ENCODE results near the gene SLC41A3.

The SLC41A3 gene

GRCh38 chr3:126119008-126119675 lies 35.2 kb upstream of the SLC41A3 start:
- H3K9me3 ChIP-seq (ENCODE audit: control insufficient read depth, insufficient read depth, low read length) = no peaks in the 10 kb centered on the region
- H3K27me3 ChIP-seq (ENCODE audit: control insufficient read depth, insufficient read depth, low read length) = no peaks in the 10 kb centered on the region
- no peak for DNase-seq (ENCODE audit: low read depth, low spot score)
- H3K4me3 ChIP-seq (ENCODE audit: low read length) = no peak overlapping the region
- no peaks in the 10 kb centered on the region for H3K36me3 ChIP-seq (ENCODE audit: control insufficient read depth, insufficient read depth, low read length)
- no CpG with 5 or more reads among the region's 7 CpGs for WGBS (ENCODE audit: insufficient coverage, insufficient read length)
- no peak overlapping the region for H3K27ac ChIP-seq (ENCODE audit: low read length)
- H3K4me1 ChIP-seq (ENCODE audit: control insufficient read depth, insufficient read depth, low read length) = no peaks in the 10 kb centered on the region; the same call in 1 of the 2 replicates

- no CpG with 5 or more reads among the region's 11 CpGs for WGBS (ENCODE audit: insufficient coverage, insufficient read length)
Observed at GRCh38 chr3:126118591-126118990, 34.7 kb upstream of the SLC41A3 start.

GRCh38 chr3:126117786-126118185 lies 33.9 kb upstream of the SLC41A3 start:
- no peaks in the 10 kb centered on the region; the same call in 1 of the 2 replicates for H3K4me1 ChIP-seq (ENCODE audit: control insufficient read depth, insufficient read depth, low read length)
- no peak overlapping the region for H3K27ac ChIP-seq (ENCODE audit: low read length)
- WGBS (ENCODE audit: insufficient coverage, insufficient read length) = no CpG with 5 or more reads among the region's 9 CpGs
- H3K27me3 ChIP-seq (ENCODE audit: control insufficient read depth, insufficient read depth, low read length) = no peaks in the 10 kb centered on the region
- DNase-seq (ENCODE audit: low read depth, low spot score) = no peak
- no peaks in the 10 kb centered on the region for H3K36me3 ChIP-seq (ENCODE audit: control insufficient read depth, insufficient read depth, low read length)
- H3K9me3 ChIP-seq (ENCODE audit: control insufficient read depth, insufficient read depth, low read length) = no peaks in the 10 kb centered on the region
- H3K4me3 ChIP-seq (ENCODE audit: low read length) = no peak overlapping the region

More at GRCh38 chr3:126118591-126118990, 34.7 kb upstream of the SLC41A3 start:
- no peaks in the 10 kb centered on the region for H3K27me3 ChIP-seq (ENCODE audit: control insufficient read depth, insufficient read depth, low read length)
- no peak overlapping the region for H3K27ac ChIP-seq (ENCODE audit: low read length)
- H3K36me3 ChIP-seq (ENCODE audit: control insufficient read depth, insufficient read depth, low read length) = no peaks in the 10 kb centered on the region
- no peaks in the 10 kb centered on the region; the same call in 1 of the 2 replicates for H3K4me1 ChIP-seq (ENCODE audit: control insufficient read depth, insufficient read depth, low read length)
- H3K4me3 ChIP-seq (ENCODE audit: low read length) = no peak overlapping the region
- DNase-seq (ENCODE audit: low read depth, low spot score) = no peak
- no peaks in the 10 kb centered on the region for H3K9me3 ChIP-seq (ENCODE audit: control insufficient read depth, insufficient read depth, low read length)

GRCh38 chr3:126117212-126117611 lies 33.3 kb upstream of the SLC41A3 start:
- Histone ChIP-seq H3K4me3 (ENCODE audit: low read length) (no peak overlapping the region), H3K27me3 (ENCODE audit: control insufficient read depth, insufficient read depth, low read length) (no peaks in the 10 kb centered on the region), H3K36me3 (ENCODE audit: control insufficient read depth, insufficient read depth, low read length) (no peaks in the 10 kb centered on the region), H3K9me3 (ENCODE audit: control insufficient read depth, insufficient read depth, low read length) (no peaks in the 10 kb centered on the region), H3K27ac (ENCODE audit: low read length) (no peak overlapping the region), H3K4me1 (ENCODE audit: control insufficient read depth, insufficient read depth, low read length) (no peaks in the 10 kb centered on the region; the same call in 1 of the 2 replicates)
- WGBS (ENCODE audit: insufficient coverage, insufficient read length) = no CpG with 5 or more reads among the region's 3 CpGs
- no peak for DNase-seq (ENCODE audit: low read depth, low spot score)

- no peaks in the 10 kb centered on the region for H3K36me3 ChIP-seq (ENCODE audit: control insufficient read depth, insufficient read depth, low read length)
- DNase-seq (ENCODE audit: low read depth, low spot score) = no peak
- no CpG with 5 or more reads among the region's 1 CpG for WGBS (ENCODE audit: insufficient coverage, insufficient read length)
- H3K27ac ChIP-seq (ENCODE audit: low read length) = no peak overlapping the region
- H3K4me3 ChIP-seq (ENCODE audit: low read length) = no peak overlapping the region
- H3K4me1 ChIP-seq (ENCODE audit: control insufficient read depth, insufficient read depth, low read length) = no peaks in the 10 kb centered on the region; the same call in 1 of the 2 replicates
- no peaks in the 10 kb centered on the region for H3K27me3 ChIP-seq (ENCODE audit: control insufficient read depth, insufficient read depth, low read length)
- H3K9me3 ChIP-seq (ENCODE audit: control insufficient read depth, insufficient read depth, low read length) = no peaks in the 10 kb centered on the region
Observed at GRCh38 chr3:126116526-126116925, 32.6 kb upstream of the SLC41A3 start.

- Histone ChIP-seq H3K27me3 (ENCODE audit: control insufficient read depth, insufficient read depth, low read length) (no peaks in the 10 kb centered on the region), H3K9me3 (ENCODE audit: control insufficient read depth, insufficient read depth, low read length) (no peaks in the 10 kb centered on the region), H3K4me1 (ENCODE audit: control insufficient read depth, insufficient read depth, low read length) (no peaks in the 10 kb centered on the region; the same call in 1 of the 2 replicates), H3K36me3 (ENCODE audit: control insufficient read depth, insufficient read depth, low read length) (no peaks in the 10 kb centered on the region), H3K27ac (ENCODE audit: low read length) (no peak overlapping the region), H3K4me3 (ENCODE audit: low read length) (no peak overlapping the region)
- no CpG with 5 or more reads among the region's 16 CpGs for WGBS (ENCODE audit: insufficient coverage, insufficient read length)
- no peak for DNase-seq (ENCODE audit: low read depth, low spot score)
Observed at GRCh38 chr3:126114443-126115386, 30.8 kb upstream of the SLC41A3 start.

GRCh38 chr3:126113733-126114442 lies 30.0 kb upstream of the SLC41A3 start:
- DNase-seq (ENCODE audit: low read depth, low spot score) = no peak

GRCh38 chr3:126113238-126113555 lies 29.3 kb upstream of the SLC41A3 start:
- no peaks in the 10 kb centered on the region for H3K36me3 ChIP-seq (ENCODE audit: control insufficient read depth, insufficient read depth, low read length)
- H3K27me3 ChIP-seq (ENCODE audit: control insufficient read depth, insufficient read depth, low read length) = no peaks in the 10 kb centered on the region
- H3K4me1 ChIP-seq (ENCODE audit: control insufficient read depth, insufficient read depth, low read length) = no peaks in the 10 kb centered on the region; the same call in 1 of the 2 replicates
- H3K9me3 ChIP-seq (ENCODE audit: control insufficient read depth, insufficient read depth, low read length) = no peaks in the 10 kb centered on the region
- WGBS (ENCODE audit: insufficient coverage, insufficient read length) = no CpG with 5 or more reads among the region's 6 CpGs
- H3K27ac ChIP-seq (ENCODE audit: low read length) = no peak overlapping the region
- no peak overlapping the region for H3K4me3 ChIP-seq (ENCODE audit: low read length)
- DNase-seq (ENCODE audit: low read depth, low spot score) = no peak

More at GRCh38 chr3:126113733-126114442, 30.0 kb upstream of the SLC41A3 start:
- no CpG with 5 or more reads among the region's 9 CpGs for WGBS (ENCODE audit: insufficient coverage, insufficient read length)
- H3K27me3 ChIP-seq (ENCODE audit: control insufficient read depth, insufficient read depth, low read length) = no peaks in the 10 kb centered on the region
- no peak overlapping the region for H3K4me3 ChIP-seq (ENCODE audit: low read length)
- H3K9me3 ChIP-seq (ENCODE audit: control insufficient read depth, insufficient read depth, low read length) = no peaks in the 10 kb centered on the region
- H3K27ac ChIP-seq (ENCODE audit: low read length) = no peak overlapping the region
- H3K36me3 ChIP-seq (ENCODE audit: control insufficient read depth, insufficient read depth, low read length) = no peaks in the 10 kb centered on the region
- H3K4me1 ChIP-seq (ENCODE audit: control insufficient read depth, insufficient read depth, low read length) = no peaks in the 10 kb centered on the region; the same call in 1 of the 2 replicates

GRCh38 chr3:126112531-126113237 lies 28.8 kb upstream of the SLC41A3 start:
- no peak for DNase-seq (ENCODE audit: low read depth, low spot score)

More at GRCh38 chr3:126112531-126113237, 28.8 kb upstream of the SLC41A3 start:
- no peaks in the 10 kb centered on the region; the same call in 1 of the 2 replicates for H3K4me1 ChIP-seq (ENCODE audit: control insufficient read depth, insufficient read depth, low read length)
- no peak overlapping the region for H3K4me3 ChIP-seq (ENCODE audit: low read length)
- H3K36me3 ChIP-seq (ENCODE audit: control insufficient read depth, insufficient read depth, low read length) = no peaks in the 10 kb centered on the region
- H3K9me3 ChIP-seq (ENCODE audit: control insufficient read depth, insufficient read depth, low read length) = no peaks in the 10 kb centered on the region
- no peak overlapping the region for H3K27ac ChIP-seq (ENCODE audit: low read length)
- WGBS (ENCODE audit: insufficient coverage, insufficient read length) = no CpG with 5 or more reads among the region's 13 CpGs
- H3K27me3 ChIP-seq (ENCODE audit: control insufficient read depth, insufficient read depth, low read length) = no peaks in the 10 kb centered on the region
